Gastrocnemius medialis (tissue), 4 donors: ENCODE data around the gene IQCH. TPM values are rescaled to one million over a fixed set of nuclear protein-coding genes. Genes with fewer than 3 reads are reported as not detected.

Source experiments
- ATAC-seq, 2 donors: fragments of 150-250 bp; one replicate each; pipeline ENCODE4 v1.9.1; 2016
- DNase-seq, 2 donors: peaks; one replicate each; pipeline ENCODE4 v3.0.0-alpha.2; 2019
- H3K27ac ChIP-seq, 4 donors: fragments of 200-600 bp; sonication (generic); 1 replicate in 1 of 4; 2 replicates in 3 of 4; pipeline ENCODE4 v1.5.1; 2016 to 2018; ENCODE audit warnings: mild to moderate bottlenecking in 2 of 4, moderate library complexity in 1 of 4
- H3K27me3 ChIP-seq, 3 donors: fragments of 200-600 bp; sonication (generic) in 2 of 3; 1 replicate in 1 of 3; 2 replicates in 2 of 3; pipeline versions ENCODE4 v1.5.1 to v1.6.0; 2016 to 2019; ENCODE audit warnings: mild to moderate bottlenecking in 1 of 3, moderate library complexity in 1 of 3
- H3K36me3 ChIP-seq, 2 donors: fragments of 200-600 bp; sonication (generic) in 1 of 2; one replicate each; pipeline ENCODE4 v1.5.1; 2017 to 2018
- H3K4me1 ChIP-seq, 2 donors: fragments of 200-600 bp; sonication (generic) in 1 of 2; one replicate each; pipeline ENCODE4 v1.5.1; 2016 to 2017; ENCODE audit warnings: mild to moderate bottlenecking in 2 of 2
- H3K4me3 ChIP-seq, 4 donors: fragments of 200-600 bp; sonication (generic) in 3 of 4; 1 replicate in 1 of 4; 2 replicates in 3 of 4; pipeline ENCODE4 v1.5.1; 2016 to 2019; ENCODE audit warnings: mild to moderate bottlenecking in 2 of 4
- H3K9me3 ChIP-seq, 3 donors: fragments of 200-600 bp; sonication (generic) in 2 of 3; 1 replicate in 1 of 3; 2 replicates in 2 of 3; pipeline ENCODE4 v1.5.1; 2016 to 2019
- CTCF ChIP-seq, 5 experiments: fragments of 450-650 bp in 3 of 5; fragments of 200-600 bp in 2 of 5; sonication (generic) in 2 of 5; IDR thresholded peaks in 4 of 5; conservative IDR thresholded peaks in 1 of 5; 1 replicate in 4 of 5; 2 replicates in 1 of 5; pipeline ENCODE4 v1.5.1; 2016 to 2019; ENCODE audit warnings: antibody characterized with exemption in 5 of 5, mild to moderate bottlenecking in 3 of 5, moderate library complexity in 3 of 5
- POLR2A ChIP-seq, 2 donors: fragments of 450-650 bp; IDR thresholded peaks; one replicate each; pipeline ENCODE4 v1.6.1; 2017; ENCODE audit warnings: antibody characterized with exemption in 2 of 2, mild to moderate bottlenecking in 2 of 2, moderate library complexity in 2 of 2
- in situ Hi-C, 4 donors: fragments of 200-750 bp; cut with MboI; loops; one replicate each; pipeline versions ENCODE4 v1.15.0 to v1.8.0; 2017; ENCODE audit warnings: low sequenced_read_pairs in 4 of 4
- intact Hi-C: fragments of 100-400 bp; cut with DNase I; formaldehyde crosslinking; loops from one replicate; pipeline ENCODE4 v1.15.1; 2023; ENCODE audit warnings: low total_unique reads
- total RNA-seq, 4 donors: library from RNA; depleted of rRNA; stranded (reverse); fragments of >200 nt; gene quantifications; one replicate each; pipeline versions ENCODE4 v1.1.0 to v1.2.3, GENCODE V29; 2016

Gene IQCH
- total RNA-seq, 4 donors from 2014 or later, result 0.07 to 0.65 (median 0.32) TPM

GRCh38 chr15:67228286-67228685, 26.3 kb upstream of the IQCH start:
- H3K9me3 ChIP-seq, result no peaks in the 10 kb centered on the region
- no peak for ATAC-seq
- in situ Hi-C loops (loop anchor here in 1 of 4 donors (25.0 kb wide), 1 partner anchor 91 kb away; no protein-coding TSS in a partner anchor), intact Hi-C loops (no loop called here)
- H3K27ac ChIP-seq, result no peak overlapping the region
- no peak overlapping the region for H3K4me3 ChIP-seq
- peaks cover 0 to 5% of the 10 kb centered on the region in 2 donors for H3K4me1 ChIP-seq
- no peaks in the 10 kb centered on the region for H3K27me3 ChIP-seq
- DNase-seq, result no peak
- H3K36me3 ChIP-seq, result peaks cover 0 to 44% of the 10 kb centered on the region in 2 donors
- TF ChIP-seq CTCF (IDR thresholded peaks at IDR 0.05 in 4 of 5, conservative IDR thresholded peaks at IDR 0.05 in 1 of 5), result no peak
- no peak for TF ChIP-seq POLR2A (IDR thresholded peaks at IDR 0.05)

- no peaks in the 10 kb centered on the region for H3K9me3 ChIP-seq
- no peak overlapping the region for H3K4me3 ChIP-seq
- TF ChIP-seq POLR2A (IDR thresholded peaks at IDR 0.05), result no peak
- DNase-seq, result no peak
- H3K36me3 ChIP-seq, result peaks cover 0 to 56% of the 10 kb centered on the region in 2 donors
- intact Hi-C loops, result no loop called here
- in situ Hi-C loops, result loop anchor here in 1 of 4 donors (25.0 kb wide), 1 partner anchor 93 kb away; no protein-coding TSS in a partner anchor
- no peak overlapping the region for H3K27ac ChIP-seq
- no peak for ATAC-seq
- H3K27me3 ChIP-seq, result no peaks in the 10 kb centered on the region
- H3K4me1 ChIP-seq, result peaks cover 0 to 5% of the 10 kb centered on the region in 2 donors
Measured at GRCh38 chr15:67230504-67230903, 24.1 kb upstream of the IQCH start.

DNA sequence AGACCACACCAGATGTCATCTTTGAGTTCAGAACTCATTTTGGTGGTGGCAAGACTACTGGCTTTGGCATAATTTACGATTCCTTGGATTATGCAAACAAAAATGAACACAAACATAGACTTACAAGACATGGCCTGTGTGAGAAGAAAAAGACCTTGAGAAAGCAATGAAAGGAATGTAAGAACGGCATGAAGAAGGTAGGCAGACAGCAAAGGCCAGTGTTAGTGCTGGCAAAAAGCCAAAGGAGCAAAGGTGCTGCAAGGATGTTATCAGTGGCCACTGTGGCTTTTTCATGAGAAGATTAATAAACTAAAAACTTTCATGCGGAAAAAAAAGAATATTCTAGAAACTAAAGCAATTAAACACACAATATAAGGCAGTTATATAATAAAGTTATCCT, 22.0 kb upstream of the IQCH start:
- no peak overlapping the region for H3K27ac ChIP-seq
- in situ Hi-C loops, result loop anchor here in 1 of 4 donors (25.0 kb wide), 1 partner anchor 95 kb away; no protein-coding TSS in a partner anchor
- H3K4me1 ChIP-seq, result peaks cover 0 to 5% of the 10 kb centered on the region in 2 donors
- TF ChIP-seq CTCF (IDR thresholded peaks at IDR 0.05 in 4 of 5, conservative IDR thresholded peaks at IDR 0.05 in 1 of 5) (no peak), POLR2A (IDR thresholded peaks at IDR 0.05) (no peak)
- H3K36me3 ChIP-seq, result peaks cover 0 to 56% of the 10 kb centered on the region in 2 donors
- DNase-seq (no peak), ATAC-seq (no peak)
- H3K27me3 ChIP-seq, result no peaks in the 10 kb centered on the region
- no peaks in the 10 kb centered on the region for H3K9me3 ChIP-seq
- H3K4me3 ChIP-seq, result no peak overlapping the region
- intact Hi-C loops, result no loop called here

GRCh38 chr15:67240235-67241131, 14.1 kb upstream of the IQCH start:
- ATAC-seq (peak; percentile 59), DNase-seq (peak in 1 of 2 donors; percentile 9)
- no peaks in the 10 kb centered on the region for H3K9me3 ChIP-seq
- TF ChIP-seq POLR2A (IDR thresholded peaks at IDR 0.05) (no peak), CTCF (IDR thresholded peaks at IDR 0.05 in 4 of 5, conservative IDR thresholded peaks at IDR 0.05 in 1 of 5) (peak in 4 of 5 experiments; percentile 20 to 35 (median 29))
- H3K27ac ChIP-seq, result peak overlapping the region in 2 of 4 donors; percentile 55 to 56
- in situ Hi-C loops, result loop anchor here in 1 of 4 donors (25.0 kb wide), 1 partner anchor 103 kb away; no protein-coding TSS in a partner anchor
- no peak overlapping the region for H3K4me3 ChIP-seq
- no peaks in the 10 kb centered on the region for H3K27me3 ChIP-seq
- intact Hi-C loops, result loop anchor here (2.0 kb wide), 1 partner anchor 62 kb away; no protein-coding TSS in a partner anchor
- no peaks in the 10 kb centered on the region for H3K36me3 ChIP-seq
- H3K4me1 ChIP-seq, result peaks cover 30 to 41% of the 10 kb centered on the region in 2 donors
